COLO829 (cell line): Measurements from ENCODE around the gene PLPP1.

Experiments
- DNase-seq: peaks from one replicate; pipeline ENCODE4 v3.0.0; 2012; ENCODE audit warnings: low spot score

PLPP1 gene

DNA sequence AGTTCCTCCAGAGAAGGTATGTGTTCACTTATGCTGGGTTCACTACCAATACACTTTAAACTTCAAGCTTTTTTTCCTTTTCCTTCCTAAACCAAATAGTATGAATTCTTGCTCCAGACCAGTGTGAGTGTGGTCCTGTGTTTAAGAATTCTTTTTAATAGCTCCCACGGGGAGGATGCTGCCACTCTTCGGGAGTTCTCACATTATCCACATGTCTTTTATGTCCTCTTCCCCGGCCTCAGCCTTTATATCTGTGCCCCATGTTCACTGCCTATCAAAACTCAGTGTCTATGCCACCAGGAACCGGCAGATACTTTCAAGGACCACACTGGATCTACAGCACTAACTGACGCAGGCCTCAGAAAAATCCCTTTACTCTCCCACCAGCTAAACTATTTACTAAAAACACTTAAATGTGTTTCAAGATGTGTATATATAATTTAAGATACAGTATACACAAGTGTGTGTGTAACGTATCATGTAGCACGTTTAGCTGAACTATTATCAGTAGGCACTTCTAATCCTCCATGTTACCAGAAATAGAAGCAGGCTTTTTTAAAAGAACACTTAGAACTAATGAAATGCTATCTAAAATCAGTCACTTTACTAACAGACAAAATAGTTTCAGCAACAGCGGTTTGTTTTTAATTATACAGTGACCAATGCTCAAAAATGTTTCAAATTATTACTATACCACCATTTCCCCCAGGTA, 88.0 kb downstream of the PLPP1 start:
- no peak for DNase-seq

DNA sequence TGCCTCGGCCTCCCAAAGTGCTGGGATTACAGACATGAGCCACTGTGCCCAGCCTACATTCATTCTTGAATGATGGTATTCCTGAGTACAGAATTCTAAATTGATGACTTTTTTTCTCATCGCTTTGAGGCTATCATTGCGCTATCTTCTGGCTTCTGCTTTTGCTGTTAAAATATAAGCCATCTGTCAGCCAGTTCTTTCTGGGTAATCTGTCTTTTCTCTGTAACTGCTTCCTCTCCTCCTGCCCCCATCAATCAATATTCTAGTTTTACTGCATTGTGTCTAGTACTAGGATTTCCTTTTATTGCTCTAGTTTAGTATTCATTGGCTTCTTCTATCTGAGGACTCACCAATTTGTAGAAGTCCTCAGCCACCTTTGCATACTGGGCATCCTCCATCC, 89.0 kb downstream of the PLPP1 start:
- DNase-seq, result no peak

DNA sequence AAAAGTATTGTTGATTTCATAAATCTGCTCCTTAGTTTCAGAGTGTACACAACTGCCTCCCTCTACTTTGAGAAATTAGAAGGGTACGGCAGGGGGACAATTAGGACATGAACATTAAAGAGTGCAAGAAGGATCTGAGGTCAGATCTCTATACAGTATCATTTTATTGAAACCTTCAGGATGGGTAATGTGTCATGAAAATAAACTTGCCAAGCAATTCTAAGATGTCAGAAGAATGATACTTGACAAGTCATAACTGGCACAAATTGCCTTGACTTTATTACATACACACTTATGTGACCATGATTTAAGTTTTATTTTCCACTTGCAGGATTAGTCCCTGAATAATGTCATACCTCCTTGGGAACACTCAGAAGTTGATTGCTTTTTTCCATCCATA, 92.8 kb downstream of the PLPP1 start:
- no peak for DNase-seq

DNA sequence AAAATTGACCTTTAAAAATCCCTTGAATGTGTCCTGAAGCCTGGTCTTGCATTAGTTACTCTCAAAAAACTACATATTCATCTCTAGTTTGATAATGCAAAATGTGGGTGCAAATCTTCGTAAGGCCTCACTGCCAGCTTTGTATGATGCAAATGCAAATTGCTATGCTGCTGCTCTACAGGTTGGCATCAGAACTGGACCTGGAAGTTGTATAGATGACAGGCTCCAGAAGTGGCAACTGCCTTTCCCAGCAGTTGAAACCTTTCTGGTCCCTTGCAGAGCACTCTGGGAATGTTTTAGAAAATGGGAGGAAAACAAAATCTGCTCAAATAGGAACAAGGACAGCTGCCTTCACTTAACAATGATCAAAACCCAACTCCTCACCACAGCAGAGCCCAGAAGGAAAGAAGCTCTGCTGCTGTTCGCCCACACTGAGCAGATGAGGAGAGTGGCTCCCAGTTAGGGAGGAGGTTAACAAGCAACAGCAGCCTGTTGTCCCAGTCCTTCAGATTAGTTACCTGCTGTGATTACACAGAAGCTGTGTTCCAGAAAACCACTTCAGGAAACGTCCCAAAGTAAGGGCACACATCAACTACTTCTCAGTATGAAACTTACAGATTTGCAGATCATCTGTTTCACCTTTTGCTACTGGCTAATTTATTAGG, 93.5 kb downstream of the PLPP1 start:
- DNase-seq, result no peak

DNA sequence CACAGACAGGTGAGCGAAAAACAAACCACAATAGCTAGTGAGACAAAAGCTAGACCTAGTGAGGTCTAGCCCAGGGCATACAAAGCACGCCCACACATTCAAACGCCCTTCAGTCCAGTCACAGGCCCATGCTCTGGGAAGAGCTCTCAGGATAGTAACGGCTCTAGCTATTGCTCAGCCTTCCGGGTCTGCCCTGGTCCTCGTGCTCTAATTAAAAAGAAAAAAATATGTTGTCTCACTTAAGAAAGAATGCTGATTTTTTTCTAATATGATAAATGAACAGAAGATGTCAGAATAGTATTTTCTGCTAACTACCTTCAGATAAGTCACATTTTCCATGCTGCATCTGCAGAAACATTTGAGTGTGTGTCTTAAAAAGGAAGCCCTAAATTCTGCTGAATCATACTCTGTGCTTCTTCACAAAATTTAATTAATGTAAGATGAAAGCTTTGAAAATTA, 94.5 kb downstream of the PLPP1 start:
- DNase-seq, result peak; percentile 25

DNA sequence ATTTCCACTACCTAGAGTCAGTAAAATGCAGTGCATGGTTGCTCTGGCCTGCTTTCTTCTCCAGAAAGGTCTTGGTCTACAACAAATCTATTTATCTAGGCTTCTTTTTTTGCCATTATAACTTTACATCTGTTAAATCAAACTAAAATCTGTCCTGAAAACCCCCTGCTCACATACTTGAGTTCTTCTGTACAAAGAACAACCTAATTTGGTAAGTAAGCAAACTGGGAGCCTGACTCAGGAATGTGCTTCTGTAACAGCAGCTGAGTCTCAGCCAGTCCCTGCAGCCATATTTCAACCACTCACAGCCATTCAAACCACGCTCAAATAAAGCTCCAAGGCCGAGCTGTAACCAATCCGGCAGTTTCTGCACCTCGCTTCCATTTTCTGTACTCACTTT, 95.8 kb downstream of the PLPP1 start:
- DNase-seq, result no peak

DNA sequence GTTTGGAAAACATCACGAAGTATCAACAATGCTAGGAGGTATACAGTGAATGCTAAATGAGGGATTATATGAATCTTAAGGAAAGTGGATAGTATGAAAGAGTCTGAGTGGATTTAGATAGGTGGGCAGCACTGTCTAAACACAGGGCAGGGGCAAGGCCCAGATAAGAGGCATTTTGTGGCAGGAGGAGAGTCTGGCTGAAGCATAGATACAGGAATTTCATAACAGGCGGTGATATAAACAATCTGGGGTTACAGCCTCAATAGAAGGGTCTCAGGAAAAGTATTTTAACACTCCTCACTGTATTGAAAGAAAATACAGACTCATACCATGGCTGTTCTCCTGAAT, 96.9 kb downstream of the PLPP1 start:
- DNase-seq, result no peak

DNA sequence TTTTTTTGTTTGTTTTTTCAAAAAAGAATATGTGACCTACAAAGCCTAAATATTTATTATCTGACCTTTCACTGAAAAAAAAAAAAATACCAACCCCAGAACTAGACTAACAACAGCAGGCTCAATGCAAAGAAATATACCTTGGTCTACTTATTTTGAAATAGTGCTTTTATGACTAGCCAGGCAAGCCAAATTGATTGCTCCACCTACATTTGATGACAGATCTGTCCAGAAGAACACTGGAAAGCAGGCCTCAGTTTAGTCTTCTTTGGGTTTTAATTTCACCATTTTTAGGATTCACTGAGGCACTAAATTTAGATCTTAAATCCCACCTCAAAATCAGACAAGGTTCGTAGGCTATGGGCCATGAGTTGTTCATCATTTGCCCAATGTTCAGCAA, 97.3 kb downstream of the PLPP1 start:
- no peak for DNase-seq

DNA sequence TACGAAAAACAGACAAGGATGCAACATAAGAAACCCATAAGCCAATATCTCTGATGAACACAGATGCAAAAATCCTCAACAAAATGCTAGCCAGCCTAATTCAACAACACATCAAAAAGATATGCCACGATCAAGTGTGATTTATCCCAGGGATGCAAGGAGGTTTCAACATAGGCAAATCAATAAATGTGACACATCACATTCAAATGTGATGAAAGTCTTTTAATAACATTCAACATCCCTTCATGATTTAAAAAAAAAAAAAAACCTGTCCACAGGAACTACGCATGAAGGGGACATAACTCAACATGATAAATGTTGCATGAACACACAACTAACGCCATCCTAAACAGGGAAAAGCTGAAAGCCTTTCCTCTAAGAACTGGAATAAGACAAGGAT, 102.2 kb downstream of the PLPP1 start:
- no peak for DNase-seq

DNA sequence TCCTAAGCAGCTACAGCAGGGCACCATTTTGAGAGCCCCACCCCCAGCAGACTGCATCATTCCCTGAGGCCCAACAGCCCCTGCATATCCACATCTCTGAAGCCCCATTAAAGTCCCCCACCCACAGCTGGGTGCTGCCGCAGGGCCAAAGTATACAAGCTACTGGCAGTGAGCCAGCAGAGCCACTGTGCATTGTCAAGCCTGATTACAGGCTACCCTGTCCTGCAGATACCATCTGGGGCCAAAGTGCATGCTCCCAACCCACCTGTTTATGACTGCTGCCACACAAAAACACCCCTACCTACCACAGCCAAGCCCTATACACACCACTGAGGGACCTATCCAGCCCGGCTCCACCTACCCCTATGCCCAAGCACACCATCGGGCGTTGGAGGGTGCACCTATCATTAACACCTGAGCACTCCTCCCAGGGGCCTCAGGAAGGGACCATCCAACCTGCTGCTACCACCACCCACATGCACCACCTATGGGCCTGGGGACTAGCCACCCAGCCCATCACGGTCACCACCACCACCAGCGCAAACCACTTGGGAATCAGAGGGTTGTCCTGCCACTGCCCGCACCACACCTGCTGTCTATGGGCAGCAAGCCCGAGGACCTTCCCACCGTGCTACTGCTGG, 105.0 kb downstream of the PLPP1 start:
- DNase-seq, result no peak

DNA sequence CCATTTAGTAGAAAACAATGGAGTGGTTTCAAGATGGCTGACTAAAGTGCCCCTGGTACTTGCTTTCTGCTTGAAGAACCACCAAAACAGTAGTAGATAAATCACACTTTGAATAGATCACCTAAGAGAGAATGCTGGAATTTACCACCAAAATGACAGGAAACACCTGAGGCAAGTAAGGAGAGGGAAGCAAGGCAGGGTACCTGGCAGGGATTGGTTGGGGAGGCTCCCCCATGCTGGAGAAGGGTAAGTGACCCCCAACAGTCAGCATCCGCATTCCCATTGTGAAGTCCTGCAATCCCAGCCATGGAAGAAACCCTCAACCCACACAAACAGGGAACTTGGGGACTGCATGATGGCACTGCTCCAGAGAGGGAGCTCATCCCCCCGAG, 105.5 kb downstream of the PLPP1 start:
- no peak for DNase-seq

DNA sequence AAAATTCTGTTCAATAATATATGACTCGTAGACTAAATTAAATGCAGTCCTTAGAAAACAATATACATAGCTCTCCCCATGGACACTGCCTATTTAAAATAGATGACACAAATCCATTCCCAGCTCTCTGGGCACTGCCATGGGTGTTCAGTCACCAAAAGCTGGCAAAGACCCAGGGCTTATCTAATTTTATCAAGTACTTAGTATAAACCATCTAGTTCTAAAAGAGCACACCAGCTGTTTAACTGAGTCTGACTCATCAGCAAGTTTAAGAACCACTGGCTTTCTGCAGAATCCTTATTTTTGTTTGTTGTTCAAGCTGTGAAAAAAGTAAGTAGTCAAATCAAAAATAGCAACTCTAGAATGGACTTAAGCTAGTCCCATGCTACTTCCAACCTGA, 107.6 kb downstream of the PLPP1 start:
- DNase-seq, result peak; percentile 10

DNA sequence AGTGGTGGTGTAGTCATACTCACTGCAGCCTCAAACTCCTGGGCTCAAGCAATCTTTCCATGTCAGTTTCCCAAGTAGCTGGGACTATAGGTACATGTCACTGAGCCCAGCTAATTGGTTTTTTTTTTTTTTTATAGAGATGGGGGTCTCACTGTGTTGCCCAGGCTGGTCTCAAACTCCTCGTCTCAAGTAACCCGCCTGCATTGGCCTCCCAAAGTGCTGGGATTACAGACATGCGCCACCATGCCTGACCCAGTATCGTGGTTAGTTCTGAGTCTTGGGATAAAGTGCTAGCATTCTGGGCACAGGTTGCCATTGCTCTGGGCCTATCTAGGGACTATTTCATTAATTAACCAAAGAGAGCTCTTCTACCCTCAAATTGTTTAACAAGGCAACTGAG, 108.3 kb downstream of the PLPP1 start:
- DNase-seq, result no peak

DNA sequence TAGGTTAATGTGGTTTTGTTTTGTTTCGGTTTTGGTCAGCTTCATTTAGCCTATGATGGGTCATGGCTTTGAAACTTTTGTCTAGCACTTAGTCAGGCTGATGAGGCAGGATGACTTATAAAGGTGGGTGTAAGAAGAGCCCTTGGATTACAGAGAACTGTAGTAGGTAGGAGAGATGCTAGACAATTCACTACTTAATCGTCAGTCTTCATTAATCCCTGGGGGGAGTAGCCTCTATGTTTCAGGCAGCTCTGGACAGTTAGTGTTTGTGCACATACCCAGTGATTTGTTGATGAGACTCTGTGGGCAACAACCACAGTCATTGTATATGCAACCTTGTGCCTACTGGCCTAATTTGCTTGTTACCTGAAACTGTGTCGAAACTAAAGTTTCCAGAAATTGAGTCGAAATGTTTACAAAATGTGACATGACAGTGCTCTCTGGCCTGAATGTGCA, 113.7 kb downstream of the PLPP1 start:
- no peak for DNase-seq

DNA sequence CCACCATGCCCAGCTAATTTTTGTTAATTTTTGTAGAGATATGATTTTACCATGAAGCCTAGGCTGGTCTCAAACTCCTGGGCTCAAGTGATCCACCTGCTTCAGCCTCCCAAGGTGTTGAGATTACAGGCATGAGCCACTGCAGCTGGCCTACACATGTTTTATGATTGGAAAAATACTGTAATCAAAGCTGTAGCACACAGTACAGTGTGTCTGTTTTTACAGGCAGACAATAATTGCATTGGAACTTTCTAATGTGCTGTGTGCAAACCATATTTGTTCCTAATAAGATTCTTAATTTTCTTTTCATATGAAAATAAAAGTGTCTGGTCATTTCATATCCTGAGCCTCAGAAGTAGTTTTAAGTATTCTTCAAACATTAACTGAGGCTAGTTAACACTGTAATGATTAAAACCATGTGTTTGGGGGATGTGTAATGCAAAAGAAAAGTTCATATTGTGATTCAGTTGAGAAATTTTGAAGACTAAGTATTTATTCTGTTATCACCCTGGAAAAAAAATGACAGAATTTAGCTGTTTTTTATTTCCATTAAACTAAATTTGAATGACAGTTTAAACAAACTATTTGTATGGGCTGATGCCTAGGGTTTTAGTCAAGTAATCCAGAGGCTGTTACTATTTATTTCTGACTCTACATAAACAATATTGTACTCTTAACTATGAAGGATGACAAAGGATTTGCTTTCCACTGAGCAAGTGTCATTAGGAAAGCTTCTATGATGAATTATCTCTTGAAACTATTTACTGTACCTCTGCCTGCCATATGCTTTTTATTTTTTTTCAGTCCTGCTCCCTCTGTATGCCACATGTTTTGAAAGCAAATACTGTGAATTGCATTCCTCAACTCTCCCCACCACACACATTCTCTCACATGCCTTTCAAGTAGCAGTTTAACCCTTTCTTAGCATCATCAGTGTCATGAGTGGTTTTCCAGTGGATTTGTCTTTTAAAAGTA, 115.5 kb downstream of the PLPP1 start:
- no peak for DNase-seq

DNA sequence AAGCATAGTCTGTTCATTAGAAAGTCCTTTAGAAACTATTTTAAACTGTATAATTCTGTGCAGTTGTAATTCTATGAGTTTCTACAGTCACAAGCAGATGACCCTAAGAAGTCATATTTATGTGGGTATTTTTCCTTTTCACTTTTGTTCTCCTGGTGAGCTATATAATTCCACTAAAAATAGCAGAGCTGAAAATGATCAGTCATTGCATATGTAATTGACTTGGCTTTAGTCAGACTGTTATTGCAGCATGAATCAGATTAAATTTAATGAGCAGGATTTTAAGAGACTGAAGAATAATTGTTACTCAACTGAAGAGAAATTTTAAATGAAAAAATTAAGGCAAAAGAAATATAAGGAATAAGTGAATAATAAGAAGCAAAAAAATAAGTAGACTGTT, 118.5 kb downstream of the PLPP1 start:
- DNase-seq, result peak; percentile 9

DNA sequence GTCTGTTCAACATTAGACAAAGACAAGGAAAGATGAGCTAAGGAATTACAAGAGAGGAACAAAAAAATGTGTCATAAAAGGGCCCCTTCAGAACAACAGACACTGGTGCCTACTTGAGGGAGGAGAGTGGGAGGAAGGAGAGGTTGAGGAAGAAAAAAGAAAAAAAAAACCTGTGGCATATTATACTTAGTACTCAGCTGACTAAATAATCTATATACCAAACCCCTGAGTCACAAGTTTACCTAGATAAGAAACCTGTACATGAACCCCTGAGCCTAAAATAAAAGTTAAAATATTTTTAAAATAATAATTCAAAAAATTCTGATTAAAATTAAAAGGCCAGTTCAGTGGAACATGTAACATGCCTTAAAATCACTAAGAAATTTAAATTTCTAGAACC, 119.7 kb downstream of the PLPP1 start:
- DNase-seq, result no peak

DNA sequence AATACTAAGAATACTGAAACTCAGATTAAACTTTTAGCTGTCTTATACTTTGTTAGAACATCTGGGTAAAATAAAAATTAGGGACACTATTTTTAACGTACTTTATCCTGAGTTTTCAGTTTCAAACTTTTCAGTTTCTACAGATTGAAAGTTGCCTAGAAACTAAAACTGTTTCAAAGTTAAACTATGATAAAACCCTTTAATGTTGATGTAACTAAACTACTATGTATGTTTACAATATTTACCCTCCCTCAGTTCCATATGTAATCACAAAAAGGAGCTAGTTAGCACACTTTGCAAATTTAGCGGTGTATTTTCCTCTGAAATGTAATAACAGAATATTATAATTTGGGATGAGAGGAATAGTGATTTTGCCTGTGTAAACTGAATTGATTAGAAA, 121.1 kb downstream of the PLPP1 start:
- no peak for DNase-seq

DNA sequence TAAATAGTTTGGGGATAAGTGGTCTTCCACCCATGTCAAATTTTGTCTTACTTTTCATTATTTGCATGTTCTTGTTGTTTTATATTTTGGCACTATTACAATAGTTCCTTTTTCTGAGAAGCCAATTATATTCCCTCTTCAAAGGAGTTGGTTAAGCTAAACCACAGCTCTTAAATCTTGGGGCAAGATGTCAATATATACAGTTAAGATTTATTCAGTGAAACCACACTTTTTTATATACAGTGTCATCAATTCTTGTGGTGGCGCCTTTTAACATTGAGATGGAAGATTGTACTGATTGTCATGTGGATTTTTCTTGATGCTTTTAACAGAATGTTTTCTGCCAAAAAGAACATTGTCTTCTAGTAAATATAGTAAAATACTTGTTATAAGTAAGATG, 122.9 kb downstream of the PLPP1 start:
- DNase-seq, result no peak

DNA sequence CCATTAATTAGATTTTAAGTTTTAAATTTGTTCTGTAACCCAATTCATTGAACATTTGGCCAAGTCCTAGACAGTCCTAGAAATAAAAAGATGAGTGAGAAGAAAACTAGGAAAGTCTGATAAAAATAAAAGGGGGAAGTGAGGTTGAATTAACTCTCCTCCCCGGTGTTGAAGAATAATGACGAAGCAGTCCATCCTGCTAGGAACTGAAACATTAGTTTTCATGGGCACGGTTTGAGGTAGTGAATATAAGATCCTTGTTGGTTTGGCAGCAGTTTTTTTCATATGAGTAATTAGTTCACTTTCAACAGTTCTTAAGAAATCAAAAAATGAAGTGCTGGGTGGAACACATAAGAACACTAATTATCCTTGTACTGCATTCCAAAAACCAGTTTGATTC, 123.9 kb downstream of the PLPP1 start:
- DNase-seq, result no peak

DNA sequence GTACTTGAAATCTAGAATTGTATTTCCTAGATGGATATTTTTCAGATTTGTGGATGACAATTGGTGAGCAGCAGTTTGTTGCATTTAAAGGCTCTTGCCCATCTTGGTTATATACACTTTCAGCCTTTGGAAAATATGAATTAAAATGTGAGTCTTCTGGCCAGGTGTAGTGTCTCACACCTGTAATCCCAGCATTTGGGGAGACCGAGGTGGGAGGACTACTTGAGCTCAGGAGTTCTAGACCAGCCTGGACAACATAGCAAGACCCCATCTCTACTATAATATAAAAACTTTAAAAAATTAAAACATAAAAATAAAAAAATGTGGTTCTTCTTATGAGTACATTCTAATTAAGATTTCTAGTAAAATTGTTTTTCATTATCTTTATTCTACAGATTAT, 125.0 kb downstream of the PLPP1 start:
- no peak for DNase-seq

DNA sequence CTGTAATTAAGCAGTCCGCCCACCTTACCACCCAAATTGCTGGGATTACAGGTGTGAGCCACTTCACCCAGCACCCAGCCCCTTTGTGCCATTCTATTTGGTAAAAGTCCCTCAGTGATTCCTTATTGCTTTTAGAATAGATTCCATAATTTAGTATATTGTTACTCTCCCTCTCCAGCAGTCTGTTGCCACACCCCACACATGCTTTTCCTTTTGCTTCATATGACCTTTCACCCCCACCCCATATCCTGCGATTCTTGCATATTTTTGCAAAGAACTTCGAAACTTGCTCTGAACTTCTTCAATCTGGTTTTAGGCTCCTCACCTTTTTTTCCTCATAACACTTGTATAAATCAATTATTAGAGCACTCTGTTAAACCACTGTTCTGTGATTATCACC, 126.8 kb downstream of the PLPP1 start:
- no peak for DNase-seq
